AG09319 (cell line): Measurements from ENCODE around the gene REPS1.
A peak's percentile ranks its signal among the peaks of the same experiment; 100 is the strongest.

Experiments
- DNase-seq: peaks from one replicate; pipeline ENCODE4 v3.0.0-alpha.2; 2010; ENCODE audit warnings: low read depth; ENCODE audit errors: extremely low read depth
- CTCF ChIP-seq: IDR thresholded peaks from 2 replicates; pipeline ENCODE4 v1.5.1; 2011; ENCODE audit warnings: low read depth, mild to moderate bottlenecking, inconsistent platforms, low read length, moderate library complexity

Gene REPS1

GRCh38 chr6:138987643-138988468 is at the start of gene REPS1:
TSS of gene REPS1 (minus strand) at chr6:138988253. CDS start at chr6:138987682, 571 bp downstream.
- DNase-seq, result peak; percentile 59
- TF ChIP-seq CTCF, result peak; percentile 84

DNA sequence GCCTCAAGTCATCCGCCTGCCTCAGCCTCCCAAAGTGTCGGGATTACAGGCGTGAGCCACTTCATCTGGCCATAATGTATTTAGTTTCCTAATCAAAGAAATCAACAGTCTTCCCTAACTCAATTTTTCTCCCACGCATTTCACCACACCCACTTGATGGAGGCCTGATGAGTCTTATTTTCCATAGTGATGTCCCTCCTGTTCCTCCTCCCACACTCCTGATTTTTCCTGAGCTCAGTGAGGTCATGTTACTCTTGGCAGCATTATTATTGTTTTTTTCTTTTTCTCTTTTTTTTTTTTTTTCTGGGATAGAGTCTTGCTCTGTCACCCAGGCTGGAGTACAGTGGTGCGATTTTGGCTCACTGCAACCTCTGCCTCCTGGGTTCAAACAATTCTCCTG is 49.4 kb upstream of the REPS1 start:
- no peak for DNase-seq
- no peak for TF ChIP-seq CTCF

GRCh38 chr6:139030228-139030963 is 42.3 kb upstream of the REPS1 start:
- DNase-seq, result no peak
- TF ChIP-seq CTCF, result no peak

GRCh38 chr6:139029470-139030227 is 41.6 kb upstream of the REPS1 start:
- no peak for TF ChIP-seq CTCF
- no peak for DNase-seq

DNA sequence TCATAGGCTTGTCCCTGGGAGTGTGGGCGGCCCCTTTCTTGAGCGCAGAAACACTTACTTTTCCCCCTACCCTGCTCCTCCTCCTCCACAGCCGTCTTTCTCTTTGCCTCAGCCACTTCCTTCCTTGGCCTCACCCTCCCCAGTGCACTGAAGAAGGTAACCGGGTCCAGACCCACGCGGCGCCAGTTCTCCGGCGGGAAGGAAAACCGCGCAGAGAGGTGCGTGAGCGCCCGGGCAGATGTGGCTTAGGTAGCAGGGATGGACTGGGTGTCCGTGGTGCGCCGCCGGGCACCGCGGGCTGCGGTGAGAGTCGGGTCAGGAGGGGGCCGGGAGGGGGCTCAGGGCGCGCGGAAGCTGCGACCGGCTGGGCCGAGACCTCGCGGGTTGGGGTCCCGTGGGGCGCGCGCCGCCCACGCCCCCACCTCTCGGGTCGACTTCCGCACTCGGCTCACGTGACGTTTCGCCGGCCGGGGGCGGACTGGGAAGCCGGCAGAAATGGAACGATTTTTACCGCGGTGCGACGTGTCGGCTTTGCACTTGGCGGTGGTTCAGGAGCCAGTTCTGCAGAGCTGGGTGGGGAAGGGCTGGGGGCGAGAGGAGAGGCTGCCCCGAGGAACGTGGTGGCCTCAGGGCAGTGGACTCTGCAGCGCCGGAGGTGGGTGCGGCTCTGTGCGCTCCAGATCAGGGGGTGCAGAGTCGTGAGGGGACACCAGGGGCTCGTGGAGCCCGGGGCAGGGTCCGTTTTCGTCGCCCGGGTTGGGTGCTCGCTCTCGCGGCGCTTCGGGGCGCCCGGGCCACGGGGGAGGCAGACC is 40.8 kb upstream of the REPS1 start, which contains the start of gene ABRACL:
Gene ABRACL (plus strand): TSS at position 88 of the 812 bp plus-strand sequence. CDS start 5,416 bp downstream, outside the sequence.
- no peak for DNase-seq
- TF ChIP-seq CTCF, result no peak

GRCh38 chr6:139028215-139028657 is 40.2 kb upstream of the REPS1 start:
- no peak for TF ChIP-seq CTCF
- no peak for DNase-seq
